Adipose tissue (tissue), 3 donors: ENCODE data around the gene FJX1. TPM values are rescaled to one million over a fixed set of nuclear protein-coding genes. Genes with fewer than 3 reads are reported as not detected.
"Not testable (repeated sequence)": the region's sequence is repeated elsewhere in the genome, so short reads cannot be mapped to it uniquely, and the experiment has no call there.

Experiments used
- H3K27ac ChIP-seq: one replicate; pipeline ENCODE4 v1.5.1; 2013; ENCODE audit warnings: low read depth, low read length
- WGBS, 3 donors: extraction: QIAGEN DNeasy Blood & Tissue Kit; methylation state at CpG; one replicate each; pipeline ENCODE4 v1.1.7; 2013; 5-methylcytosine and 5-hydroxymethylcytosine counted together
- polyA plus RNA-seq, 3 donors: library from polyadenylated mRNA; stranded (reverse); fragments of 200-250 nt; gene quantifications; one replicate each; pipeline ENCODE4 v1.2.3, GENCODE V29; 2013
- donor health status: healthy with polysubstance abuse.
- donor health status: Bipolar disorder and iron deficiency.
- donor health status: healthy.

FJX1 gene
- polyA plus RNA-seq, 3 donors: 2.3 to 32.2 (median 5.2) TPM

GRCh38 chr11:35623621-35624168 lies 5.4 kb downstream of the FJX1 start:
- H3K27ac ChIP-seq: no peak overlapping the region
- WGBS, 3 donors: 71 to 89% (median 71%) methylated on average over 8 of the region's 8 CpGs

GRCh38 chr11:35624316-35624715 lies 6.1 kb downstream of the FJX1 start:
- H3K27ac ChIP-seq: no peak overlapping the region
- 85 to 93% (median 88%) methylated on average over 2 of the region's 2 CpGs for WGBS, 3 donors

GRCh38 chr11:35624781-35625180 lies 6.5 kb downstream of the FJX1 start:
- H3K27ac ChIP-seq: no peak overlapping the region

GRCh38 chr11:35626501-35626900 lies 8.2 kb downstream of the FJX1 start:
- WGBS, 3 donors: 89 to 96% (median 89%) methylated on average over 2 of the region's 2 CpGs
- no peak overlapping the region for H3K27ac ChIP-seq

- WGBS, 3 donors: 84 to 88% (median 88%) methylated on average over 4 of the region's 4 CpGs
- H3K27ac ChIP-seq: no peak overlapping the region
Observed at GRCh38 chr11:35629511-35629910, 11.3 kb downstream of the FJX1 start.

- WGBS, 3 donors: 69 to 72% (median 72%) methylated on average over 6 of the region's 6 CpGs
Observed at GRCh38 chr11:35629914-35630313, 11.7 kb downstream of the FJX1 start.

GRCh38 chr11:35631891-35632290 lies 13.6 kb downstream of the FJX1 start:
- 68 to 75% (median 71%) methylated on average over 3 of the region's 3 CpGs for WGBS, 3 donors
- no peak overlapping the region for H3K27ac ChIP-seq

More at GRCh38 chr11:35629914-35630313, 11.7 kb downstream of the FJX1 start:
- H3K27ac ChIP-seq: no peak overlapping the region

GRCh38 chr11:35632301-35632700 lies 14.0 kb downstream of the FJX1 start:
- 45 to 52% (median 50%) methylated on average over 1 of the region's 1 CpG for WGBS, 3 donors
- H3K27ac ChIP-seq: no peak overlapping the region

GRCh38 chr11:35633827-35634423 lies 15.7 kb downstream of the FJX1 start:
- 65 to 85% (median 80%) methylated on average over 4 of the region's 4 CpGs for WGBS, 3 donors
- H3K27ac ChIP-seq: no peak overlapping the region

GRCh38 chr11:35635933-35636332 lies 17.7 kb downstream of the FJX1 start:
- no peak overlapping the region for H3K27ac ChIP-seq
- WGBS, 3 donors: 84 to 92% (median 88%) methylated on average over 6 of the region's 6 CpGs

GRCh38 chr11:35639591-35640179 lies 21.4 kb downstream of the FJX1 start:
- no peak overlapping the region for H3K27ac ChIP-seq
- 57 to 82% (median 76%) methylated on average over 9 of the region's 9 CpGs for WGBS, 3 donors

GRCh38 chr11:35641171-35641897 lies 23.1 kb downstream of the FJX1 start:
- no peak overlapping the region for H3K27ac ChIP-seq
- 63 to 82% (median 64%) methylated on average over 6 of the region's 6 CpGs for WGBS, 3 donors

GRCh38 chr11:35641964-35642363 lies 23.7 kb downstream of the FJX1 start:
- WGBS, 3 donors: 79 to 90% (median 82%) methylated on average over 3 of the region's 3 CpGs

GRCh38 chr11:35647421-35648093 lies 29.3 kb downstream of the FJX1 start:
- no peak overlapping the region for H3K27ac ChIP-seq
- WGBS, 3 donors: 75 to 80% (median 79%) methylated on average over 8 of the region's 8 CpGs

More at GRCh38 chr11:35641964-35642363, 23.7 kb downstream of the FJX1 start:
- H3K27ac ChIP-seq: no peak overlapping the region

GRCh38 chr11:35650006-35650405 lies 31.7 kb downstream of the FJX1 start:
- 42 to 65% (median 58%) methylated on average over 1 of the region's 1 CpG for WGBS, 3 donors
- no peak overlapping the region for H3K27ac ChIP-seq

GRCh38 chr11:35650467-35650866 lies 32.2 kb downstream of the FJX1 start:
- WGBS, 3 donors: 77 to 86% (median 83%) methylated on average over 4 of the region's 4 CpGs
- H3K27ac ChIP-seq: no peak overlapping the region

- WGBS, 3 donors: 88 to 96% (median 89%) methylated on average over 3 of the region's 3 CpGs
- no peak overlapping the region for H3K27ac ChIP-seq
Observed at GRCh38 chr11:35651263-35651662, 33.0 kb downstream of the FJX1 start.

- 92 to 97% (median 92%) methylated on average over 5 of the region's 5 CpGs for WGBS, 3 donors
- H3K27ac ChIP-seq: not testable (repeated sequence)
Observed at GRCh38 chr11:35652786-35653185, 34.5 kb downstream of the FJX1 start.

GRCh38 chr11:35654711-35655110 lies 36.5 kb downstream of the FJX1 start:
- no peak overlapping the region for H3K27ac ChIP-seq
- WGBS, 3 donors: 60 to 74% (median 71%) methylated on average over 6 of the region's 6 CpGs
